ENCODE measurements around the gene KIAA1328.
A peak's percentile ranks its signal among the peaks of the same experiment; 100 is the strongest.
"Not testable (repeated sequence)": the region's sequence is repeated elsewhere in the genome, so short reads cannot be mapped to it uniquely, and the experiment has no call there.

KIAA1328 gene

DNA sequence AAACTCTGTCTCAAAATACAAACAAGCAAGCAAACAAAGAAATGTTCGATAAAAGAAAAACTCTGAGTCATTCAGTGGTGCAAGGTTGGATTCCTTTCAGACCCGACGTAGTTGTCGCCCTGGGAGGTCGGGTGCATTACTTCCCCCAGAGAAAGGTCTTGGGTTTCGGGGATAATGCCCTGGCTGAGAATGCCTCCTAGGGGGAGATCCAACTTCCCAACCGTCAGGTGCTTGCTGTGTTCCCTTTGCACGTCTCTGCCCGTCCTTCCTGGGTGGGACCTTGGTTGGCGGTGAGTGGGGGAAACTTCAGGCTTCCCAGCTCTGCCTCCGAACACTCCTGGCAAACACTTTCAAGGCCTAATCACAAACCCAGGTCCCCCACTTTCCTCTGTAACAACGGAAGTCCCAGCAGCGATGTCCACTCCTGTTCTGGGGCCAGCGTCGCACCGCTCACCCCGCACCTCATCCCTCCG, 734 bp upstream of the KIAA1328 start:
- DNase-seq: peak; percentile 28

DNA sequence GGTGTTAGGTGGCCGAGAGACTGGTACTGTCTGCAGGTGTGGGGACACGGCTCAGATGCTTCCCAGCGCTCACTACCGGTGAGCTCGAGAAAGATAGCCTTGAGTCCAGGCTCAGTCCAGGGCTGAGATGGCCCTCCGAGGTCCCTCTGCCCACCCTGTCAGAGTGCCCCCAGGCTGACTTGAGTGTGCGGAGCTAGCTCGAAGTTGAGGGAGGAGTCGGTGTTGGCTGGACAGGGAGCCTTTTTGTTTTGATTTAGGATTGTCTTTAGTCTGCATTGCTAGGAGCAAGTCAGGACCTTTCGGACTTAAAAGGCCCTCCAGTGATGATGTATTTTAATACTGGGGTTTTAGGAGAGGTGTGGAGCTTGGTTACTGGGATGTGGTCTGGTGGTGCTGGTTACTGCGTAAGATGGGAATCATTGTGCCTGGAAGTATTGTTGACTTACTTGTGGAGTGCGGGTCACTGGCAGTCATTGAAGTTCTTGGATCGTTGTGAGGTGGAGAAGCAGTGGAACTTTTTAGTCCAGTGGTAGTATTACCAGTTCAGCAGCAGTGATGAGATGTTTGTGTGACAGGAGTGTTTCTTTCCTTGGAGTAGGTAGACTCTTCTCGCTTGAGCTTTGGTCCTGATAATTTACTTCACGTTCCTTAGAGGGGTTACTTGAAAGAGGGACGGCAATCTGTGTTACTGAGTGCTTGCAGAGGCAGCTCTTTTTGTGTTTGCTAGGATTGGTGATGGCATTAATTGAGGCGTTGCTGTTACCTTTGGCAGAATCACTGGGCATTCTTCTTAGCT, 633 bp downstream of the KIAA1328 start:
- no peak for DNase-seq

DNA sequence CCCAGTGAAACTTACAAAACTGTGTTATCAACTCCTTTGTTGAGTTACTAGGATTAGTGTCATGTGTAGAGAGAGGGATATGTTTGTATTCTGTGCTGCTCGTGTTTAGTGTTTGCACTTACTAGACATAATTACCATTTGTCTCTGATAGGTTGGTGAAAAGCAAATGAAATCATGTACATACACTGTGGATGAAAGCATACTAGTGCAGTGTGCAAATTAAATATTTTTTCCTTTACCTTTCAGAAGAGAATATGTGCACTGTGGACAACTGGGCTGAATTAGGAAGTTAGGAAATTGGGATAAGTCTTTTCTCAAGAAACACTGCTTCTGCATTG, 1.2 kb downstream of the KIAA1328 start:
- DNase-seq: no peak

DNA sequence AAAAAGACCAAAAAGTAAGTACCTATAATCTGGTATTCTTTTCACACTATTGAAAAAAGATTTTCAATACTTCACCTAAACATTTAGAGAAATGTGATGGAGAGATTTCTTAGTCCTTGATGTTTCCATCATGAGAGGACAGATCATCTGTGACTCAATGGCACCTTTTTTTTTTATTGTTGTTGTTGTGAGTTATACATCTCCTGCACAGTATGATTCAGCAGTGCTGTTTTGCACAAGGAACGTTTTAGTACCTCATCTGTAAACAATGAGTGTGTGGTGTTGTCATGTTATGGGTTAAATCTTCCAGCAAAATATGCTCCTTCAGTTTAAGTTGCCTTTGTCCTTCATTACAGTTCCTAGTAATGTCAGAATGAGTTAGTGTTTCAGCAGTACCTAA, 2.2 kb downstream of the KIAA1328 start:
- no peak for DNase-seq

DNA sequence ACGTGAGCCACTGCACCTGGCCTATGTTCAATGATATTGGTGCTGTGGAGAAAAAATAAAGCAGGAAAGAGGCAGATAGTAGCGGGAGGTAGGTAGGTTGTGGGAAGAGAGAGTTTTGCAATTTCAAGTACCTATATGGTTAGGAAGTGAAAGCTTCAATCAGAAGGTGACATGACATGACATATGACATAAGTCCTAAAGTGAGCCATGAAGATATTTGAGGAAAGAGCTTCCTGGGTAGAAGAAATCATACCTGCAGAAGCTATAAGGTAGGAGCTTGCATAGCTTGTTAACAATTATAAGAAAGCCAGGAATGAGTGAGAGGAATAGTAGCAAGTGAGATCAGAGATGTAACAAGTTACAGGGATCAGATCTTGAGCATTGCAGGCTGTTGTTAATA, 4.2 kb downstream of the KIAA1328 start:
- DNase-seq: no peak

DNA sequence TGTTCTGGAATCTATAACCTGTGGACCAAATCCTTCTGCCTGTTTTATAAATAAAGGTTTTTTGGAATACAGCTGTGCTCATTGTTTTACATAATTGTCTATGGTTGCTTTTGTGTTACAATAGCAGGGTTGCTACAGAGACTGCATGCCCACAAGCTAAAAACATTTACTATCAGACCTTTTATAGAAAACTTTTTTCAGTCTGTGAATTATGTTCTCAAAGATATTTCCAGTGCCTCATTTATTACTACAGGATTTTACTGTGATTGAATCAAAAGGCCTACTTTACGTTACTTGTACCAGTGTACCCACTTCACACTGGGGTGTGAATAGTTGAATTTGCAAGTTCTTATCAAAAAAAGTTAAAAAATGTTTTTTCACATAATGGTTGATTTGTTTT, 7.0 kb downstream of the KIAA1328 start:
- no peak for DNase-seq

DNA sequence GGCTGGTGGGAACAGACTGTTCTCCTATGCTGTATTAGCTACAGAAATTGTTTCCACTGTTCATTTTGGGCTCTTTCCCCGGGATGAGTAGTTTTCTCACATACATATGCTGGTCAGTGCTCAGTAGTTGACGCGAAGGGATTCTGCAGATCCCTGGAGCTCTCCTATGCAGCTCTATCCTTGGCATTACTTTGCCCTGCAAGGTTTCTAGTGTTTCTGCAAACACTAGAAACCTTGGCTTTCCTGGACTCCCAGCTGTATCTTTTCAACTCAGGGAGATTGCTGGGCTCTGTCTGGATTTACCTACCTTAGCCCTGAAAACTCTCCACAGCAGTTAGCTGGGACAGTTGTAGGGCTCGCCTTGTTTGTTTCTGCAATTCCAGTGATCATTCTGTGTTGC, 10.9 kb downstream of the KIAA1328 start:
- DNase-seq: no peak

DNA sequence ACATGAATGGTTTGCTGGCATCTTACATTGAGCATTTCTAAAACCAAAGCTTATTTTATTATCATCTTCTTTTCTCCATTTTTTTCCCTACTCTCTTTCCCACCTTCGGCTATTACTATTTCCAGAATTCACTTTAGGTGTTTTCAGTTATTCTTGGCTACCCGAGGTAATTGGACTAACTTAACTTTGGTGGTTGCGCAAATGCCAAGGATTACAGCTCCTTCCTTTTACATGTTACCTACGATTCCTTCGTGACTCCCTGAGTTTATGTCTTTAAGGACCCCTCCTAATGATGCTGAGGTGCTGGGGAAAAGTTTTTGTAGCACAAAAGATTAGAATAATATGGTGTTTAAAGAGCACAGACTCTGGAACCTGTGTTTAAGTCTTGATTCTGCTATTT, 14.3 kb downstream of the KIAA1328 start:
- DNase-seq: no peak

DNA sequence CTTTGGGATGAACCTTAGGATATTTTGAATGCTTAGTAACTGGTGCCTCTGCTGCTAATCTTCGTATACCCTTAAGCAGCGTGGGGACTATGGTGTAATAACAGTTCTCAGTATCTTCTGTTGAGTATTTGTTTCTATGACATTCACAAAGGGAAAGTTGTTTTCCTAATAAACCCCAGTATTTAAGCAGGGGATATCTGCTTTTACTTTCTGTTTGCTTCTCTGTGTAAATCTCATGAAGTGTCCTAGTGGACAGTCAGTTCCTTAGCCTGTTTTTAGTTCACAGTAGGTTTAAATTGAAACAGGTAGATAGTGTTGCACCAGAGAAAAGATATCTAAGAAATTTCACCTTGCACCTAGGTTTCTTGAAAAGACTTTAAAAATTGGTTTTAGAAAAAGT, 14.9 kb downstream of the KIAA1328 start:
- DNase-seq: peak; percentile 16

DNA sequence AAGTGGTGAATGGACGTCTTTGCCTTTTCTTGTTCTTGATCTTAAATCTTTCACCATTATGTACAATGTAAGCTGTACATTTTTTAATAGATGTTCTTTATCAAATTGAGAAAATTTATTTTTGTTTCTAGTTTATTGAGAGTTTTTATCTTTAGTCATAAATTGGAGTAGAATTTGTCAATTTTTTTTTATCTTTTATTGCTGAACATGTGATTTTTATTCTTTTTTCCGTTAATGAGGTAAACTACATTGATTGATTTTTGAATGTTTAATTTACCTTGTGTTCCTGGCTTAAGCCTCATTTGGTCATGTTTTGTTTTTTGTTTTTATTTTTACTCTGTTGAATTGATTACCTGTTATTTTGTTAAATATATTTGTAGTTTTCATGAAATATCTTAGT, 19.7 kb downstream of the KIAA1328 start:
- DNase-seq: no peak

DNA sequence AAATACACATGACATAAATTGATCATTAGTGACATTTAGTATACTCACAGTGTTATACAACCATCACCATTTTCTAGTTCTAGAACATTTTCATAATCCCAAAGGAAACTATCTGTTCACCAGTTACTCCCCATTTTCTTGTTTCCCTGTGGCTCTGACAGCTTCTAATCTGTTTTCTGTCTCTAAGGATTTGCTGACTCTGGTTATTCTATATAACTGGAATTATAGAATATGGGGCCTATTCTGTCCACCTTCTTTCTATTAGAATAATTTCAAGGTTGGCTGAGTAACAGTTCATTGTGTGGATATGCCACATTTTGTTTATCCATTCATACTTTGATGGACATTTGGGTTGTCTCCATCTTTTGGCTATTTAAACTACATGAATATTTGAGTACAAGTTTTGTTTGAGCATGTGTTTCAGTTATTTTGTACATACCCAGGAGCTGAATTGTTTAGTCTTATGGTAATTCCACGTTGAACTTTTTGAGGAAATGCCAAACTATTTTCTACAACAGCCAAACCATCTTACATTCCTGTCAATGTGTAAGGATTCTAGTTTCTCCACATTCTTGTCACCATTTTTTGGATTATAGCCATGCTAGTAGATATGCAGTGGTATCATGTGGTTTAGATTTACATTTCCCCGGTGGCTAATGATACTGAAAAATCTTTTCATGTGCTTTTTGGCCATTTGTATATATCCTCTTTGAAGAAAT, 20.5 kb downstream of the KIAA1328 start:
- no peak for DNase-seq

DNA sequence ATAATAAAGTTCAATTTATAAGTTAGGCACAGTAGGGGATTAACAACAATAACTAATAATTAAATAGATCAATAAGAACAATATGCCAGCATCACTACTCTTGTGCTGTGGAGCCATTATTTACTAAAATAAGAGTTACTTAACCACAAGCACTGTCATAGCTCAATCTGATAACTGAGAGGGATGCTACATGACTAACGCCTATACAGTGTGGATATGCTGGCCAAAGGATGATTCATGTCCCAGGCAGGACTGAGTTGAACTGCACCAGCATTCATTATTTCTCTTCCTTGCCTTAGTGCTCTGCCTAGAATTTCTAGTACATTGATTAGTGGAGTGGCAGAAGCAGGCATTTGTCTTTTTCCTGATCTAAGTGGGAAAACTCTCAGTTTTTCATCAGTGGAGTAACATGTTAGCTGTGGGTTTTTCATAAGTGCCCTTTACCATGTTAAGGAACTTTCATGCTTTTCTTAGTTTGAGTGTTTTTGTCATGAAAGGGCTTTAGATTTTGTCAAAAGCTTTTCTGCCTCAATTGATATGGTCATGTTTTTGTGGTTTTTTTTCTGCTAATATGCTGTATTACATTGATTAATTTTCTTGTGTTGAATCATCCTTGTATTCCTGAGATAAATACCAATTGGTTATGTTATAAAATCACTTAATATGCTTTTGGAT, 21.7 kb downstream of the KIAA1328 start:
- no peak for DNase-seq

DNA sequence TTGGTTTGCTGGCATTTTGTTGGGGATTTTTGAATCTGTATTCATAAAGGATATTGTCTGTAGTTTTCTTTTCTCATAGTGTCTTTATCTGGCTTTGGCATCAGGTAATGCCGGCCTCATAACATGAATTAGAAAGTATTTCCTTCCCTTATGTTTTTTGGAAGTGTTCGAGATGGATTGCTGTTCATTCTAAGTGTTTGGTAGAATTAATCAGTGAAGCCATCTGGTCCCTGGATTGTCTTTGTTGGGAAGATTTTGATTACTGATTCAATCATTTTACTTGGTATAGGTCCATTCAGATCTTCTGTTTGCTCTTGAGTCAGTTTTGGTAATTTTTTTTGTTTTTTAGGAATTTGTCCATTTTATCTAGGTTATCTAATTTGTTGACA, 22.3 kb downstream of the KIAA1328 start:
- no peak for DNase-seq

DNA sequence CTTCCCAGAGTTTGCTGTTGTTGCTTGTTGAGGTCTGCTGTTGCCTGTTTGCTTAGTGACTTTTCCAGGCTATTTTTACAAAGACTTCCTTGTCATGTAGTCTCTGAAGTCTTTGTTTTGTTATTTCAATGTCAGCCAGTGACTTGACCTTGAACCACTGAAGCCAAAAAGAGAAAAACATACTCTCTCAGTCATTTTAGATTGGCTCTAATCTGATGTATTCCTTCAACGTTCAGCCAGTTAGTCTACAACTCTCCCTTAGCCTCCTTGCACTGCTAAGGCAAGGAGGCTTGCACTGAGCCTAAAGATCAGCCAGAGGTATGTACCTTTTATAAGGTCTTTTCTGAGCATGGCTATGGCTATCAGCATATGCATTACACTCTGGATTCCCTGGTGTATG, 27.9 kb downstream of the KIAA1328 start:
- DNase-seq: no peak

DNA sequence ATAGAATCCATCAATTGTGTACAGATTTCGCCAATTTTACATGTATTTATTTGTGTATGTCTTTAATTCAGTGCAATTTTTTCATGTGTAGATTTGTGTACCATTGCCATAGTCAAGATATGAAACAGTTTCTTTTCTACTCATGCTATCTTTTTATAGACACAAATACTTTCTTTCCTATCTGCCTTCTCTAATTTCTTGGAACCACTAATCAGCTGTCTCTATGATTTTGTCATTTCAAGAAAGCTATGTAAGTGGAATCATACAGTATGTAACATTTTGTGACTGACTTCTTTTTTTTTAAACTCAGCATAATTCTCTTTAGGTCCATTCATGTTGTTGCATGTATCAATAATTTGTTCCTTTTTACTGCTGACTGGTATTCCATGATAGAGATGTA, 33.3 kb downstream of the KIAA1328 start:
- no peak for DNase-seq

DNA sequence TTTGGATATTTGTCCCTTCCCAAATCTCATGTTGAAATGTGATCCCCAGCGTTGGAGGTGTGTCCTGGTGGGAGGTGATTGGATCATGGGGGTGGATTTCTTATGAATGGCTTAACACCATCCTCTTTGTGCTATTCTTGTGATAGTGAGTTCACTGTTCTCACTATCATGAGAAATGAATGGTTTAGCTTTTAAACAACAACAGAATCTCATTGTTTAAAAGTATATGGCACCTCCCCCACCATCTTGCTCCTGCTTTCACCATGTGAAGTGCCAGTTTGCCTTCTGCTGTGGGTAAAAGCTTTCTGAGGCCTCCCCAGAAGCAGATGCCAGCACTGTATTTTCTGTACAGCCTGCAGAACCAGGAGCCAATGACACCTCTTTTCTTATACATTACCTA, 38.1 kb downstream of the KIAA1328 start:
- no peak for DNase-seq

DNA sequence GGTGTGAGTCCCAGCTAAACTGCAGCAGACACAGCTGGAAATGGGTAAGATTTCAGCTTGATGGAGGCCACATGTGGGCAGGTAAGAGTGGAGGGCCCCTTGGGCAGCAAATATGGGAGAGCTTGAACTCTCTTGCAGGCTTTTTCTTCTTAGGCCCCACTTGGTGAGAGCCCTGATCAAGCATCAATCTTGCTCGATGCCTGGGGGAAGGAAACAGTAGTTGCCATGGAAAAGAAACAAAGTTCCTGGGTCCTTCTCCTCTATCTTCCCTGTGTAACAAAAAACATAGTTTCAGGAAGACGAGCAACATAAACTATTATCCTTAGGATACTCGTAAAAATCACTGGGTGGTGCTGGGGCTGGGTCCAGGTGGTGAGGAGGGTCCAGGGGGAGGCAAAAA, 42.9 kb downstream of the KIAA1328 start:
- DNase-seq: no peak

DNA sequence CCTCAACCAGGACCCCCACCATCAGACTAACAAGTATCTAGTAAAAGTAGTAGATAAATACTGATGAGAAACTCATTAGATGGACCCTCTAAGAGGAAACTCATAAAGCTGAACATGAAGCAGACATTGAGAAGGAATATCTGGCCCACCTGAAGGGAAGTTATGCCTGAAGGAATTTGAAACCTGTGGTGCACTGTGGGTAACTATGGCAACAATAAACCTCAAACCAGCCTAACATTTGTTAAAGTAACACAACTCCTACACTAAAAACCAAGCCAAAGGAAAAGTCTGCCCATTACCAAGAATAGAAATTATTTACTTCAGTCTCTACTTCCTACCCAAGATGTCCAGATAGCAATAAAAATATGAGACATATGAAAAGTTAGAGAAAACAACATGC, 43.4 kb downstream of the KIAA1328 start:
- no peak for DNase-seq

DNA sequence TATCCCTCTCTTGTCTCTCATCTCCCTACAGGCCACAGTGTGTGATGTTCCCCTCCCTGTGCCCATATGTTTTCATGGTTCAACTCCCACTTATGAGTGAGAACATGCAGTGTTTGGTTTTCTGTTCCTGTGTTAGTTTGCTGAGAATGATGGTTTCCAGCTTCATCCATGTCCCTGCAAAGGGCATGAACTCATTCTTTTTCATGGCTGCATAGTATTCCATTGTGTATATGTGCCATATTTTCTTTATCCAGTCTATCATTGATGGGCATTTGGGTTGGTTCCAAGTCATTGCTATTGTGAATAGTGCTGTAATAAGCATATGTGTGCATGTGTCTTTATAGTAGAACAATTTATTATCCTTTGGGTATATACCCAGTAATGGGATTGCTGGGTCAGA, 44.9 kb downstream of the KIAA1328 start:
- not testable (repeated sequence) for DNase-seq

DNA sequence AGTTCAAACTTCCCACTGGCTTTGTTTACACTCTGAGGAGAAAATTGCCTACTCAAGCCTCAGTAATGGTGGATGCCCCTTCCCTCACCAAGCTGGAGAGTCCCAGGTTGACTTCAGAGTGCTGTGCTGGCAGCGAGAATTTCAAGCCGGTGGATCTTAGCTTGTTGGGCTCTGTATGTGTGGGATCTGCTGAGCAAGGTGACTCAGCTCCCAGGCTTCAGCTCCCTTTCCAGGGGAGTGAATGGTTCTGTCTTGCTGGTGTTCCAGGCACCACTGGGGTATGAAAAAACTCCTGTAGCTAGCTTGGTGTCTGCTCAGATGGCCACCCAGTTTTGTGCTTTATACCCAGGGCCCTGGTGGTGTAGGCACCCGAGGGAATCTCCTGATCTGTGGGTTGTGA, 50.9 kb downstream of the KIAA1328 start:
- not testable (repeated sequence) for DNase-seq

DNA sequence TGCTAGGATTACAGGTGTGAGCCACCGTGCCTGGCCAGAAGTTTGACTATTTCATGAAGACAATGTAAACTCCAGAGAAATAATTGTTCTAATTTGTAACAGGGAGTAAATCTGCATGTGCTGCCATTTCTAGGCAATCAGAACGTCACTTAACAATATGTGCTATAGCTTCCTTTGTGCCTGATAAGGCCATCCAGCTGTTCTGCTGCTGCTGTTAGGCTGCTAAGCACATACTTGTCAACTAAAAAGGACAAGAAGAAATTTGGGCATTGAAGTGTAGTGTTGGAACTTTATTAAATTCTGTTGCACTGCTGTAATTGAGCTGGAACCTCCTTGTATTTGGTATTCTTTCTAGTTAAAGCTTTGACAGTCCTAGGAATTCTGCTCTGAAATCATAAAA, 57.1 kb downstream of the KIAA1328 start:
- no peak for DNase-seq

DNA sequence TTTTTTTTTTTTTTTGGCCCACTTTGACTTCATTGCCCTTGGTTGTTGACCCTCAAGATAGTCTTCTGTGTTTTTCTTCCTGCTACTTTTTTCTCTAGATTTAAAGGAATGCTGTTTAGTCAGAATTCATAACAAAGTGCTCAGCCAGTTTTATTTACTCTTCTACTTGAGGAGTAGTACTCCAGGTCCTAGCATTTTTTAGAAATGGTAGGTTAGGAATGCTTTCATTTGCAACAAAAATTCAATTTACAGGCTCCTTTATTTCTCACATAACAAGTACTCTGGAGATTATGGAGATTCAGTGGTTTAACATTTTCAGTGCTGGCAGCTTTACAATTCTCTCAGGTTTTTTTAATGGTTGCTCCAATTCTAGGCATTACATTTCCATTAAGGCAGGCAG, 58.2 kb downstream of the KIAA1328 start:
- no peak for DNase-seq

DNA sequence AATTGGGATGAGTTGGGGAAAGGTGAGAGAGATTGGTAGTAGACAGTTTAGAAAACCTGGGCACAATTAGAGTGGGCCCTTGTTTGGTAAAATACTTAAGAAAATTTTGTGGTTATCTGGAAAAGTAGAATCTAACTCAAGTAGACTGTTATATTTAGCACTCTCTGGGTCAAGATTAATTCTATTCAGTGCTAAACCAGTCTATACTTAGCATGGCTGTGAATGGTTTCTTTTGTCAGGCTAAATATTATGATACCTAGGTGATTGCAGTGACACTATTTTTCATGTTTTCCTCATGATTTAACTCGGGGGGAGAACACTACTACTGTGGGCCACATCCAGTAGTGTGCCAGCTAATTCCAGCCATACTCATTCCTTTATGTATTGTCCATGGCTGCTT, 58.9 kb downstream of the KIAA1328 start:
- DNase-seq: no peak

DNA sequence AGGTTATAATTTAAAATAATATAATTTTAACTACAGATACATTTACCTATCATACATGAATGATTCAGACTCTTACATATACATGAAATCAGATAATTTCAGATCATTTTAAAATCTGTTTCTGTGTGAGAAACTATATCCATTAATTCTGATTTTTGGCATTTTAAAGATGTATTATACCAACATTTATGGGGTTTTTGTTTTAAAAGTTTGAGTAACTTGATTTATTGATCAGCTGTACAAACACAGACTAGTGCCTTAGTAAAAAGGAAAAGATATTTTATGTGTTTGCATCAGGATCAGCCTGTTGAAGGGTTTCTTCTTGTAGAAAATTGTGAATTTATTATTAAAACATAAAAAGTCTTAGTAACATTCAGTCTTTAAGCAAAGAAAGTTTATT, 59.9 kb downstream of the KIAA1328 start:
- no peak for DNase-seq

All from suppressor macrophage treated with lipopolysaccharide for 4 hours (primary cell).